Measurements from ENCODE around the gene CCDC51.
"Not testable (repeated sequence)": the region's sequence is repeated elsewhere in the genome, so short reads cannot be mapped to it uniquely, and the experiment has no call there.

The CCDC51 gene

DNA sequence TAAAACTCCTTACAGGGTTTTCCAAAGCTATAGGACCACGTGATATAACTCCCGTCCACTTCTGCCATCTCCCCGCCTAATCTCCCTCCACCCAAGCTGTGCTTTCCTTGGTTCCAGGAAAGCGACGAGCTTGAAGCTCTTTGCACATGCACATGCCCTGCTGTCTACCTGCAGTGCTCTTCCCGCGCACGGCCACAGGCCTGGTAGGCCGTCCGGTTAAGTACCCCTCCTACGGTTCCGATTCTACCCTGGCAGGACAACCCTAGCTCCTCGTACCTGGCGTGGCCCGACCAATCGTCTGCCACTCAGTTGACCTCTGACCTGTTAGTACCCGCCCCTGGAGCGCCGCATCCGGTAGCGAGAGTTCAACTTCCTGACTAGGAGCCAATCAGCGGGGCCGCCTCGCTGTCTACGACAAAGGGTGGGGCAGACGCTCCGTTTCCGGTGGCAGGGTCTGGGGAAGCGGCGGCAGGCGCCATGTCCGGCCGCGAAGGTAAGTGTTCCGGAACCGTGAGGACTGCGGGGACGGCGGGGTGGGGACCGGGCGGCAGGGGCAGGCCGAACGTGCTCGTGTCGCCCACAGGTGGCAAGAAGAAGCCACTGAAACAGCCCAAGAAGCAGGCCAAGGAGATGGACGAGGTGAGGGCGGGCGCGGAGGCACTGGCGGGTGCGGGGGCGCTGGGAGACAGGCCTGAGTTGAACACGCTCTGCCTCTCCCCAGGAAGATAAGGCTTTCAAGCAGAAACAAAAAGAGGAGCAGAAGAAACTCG lies at the start of gene CCDC51, which contains the start of gene TMA7:
Gene CCDC51, minus strand, starts transcription at position 300 of the 770 bp plus-strand sequence. CDS start 4,991 bp downstream, outside the sequence.
Gene TMA7, plus strand, starts transcription at position 438 of the 770 bp plus-strand sequence. Its CDS starts 40 bp downstream, at position 478.
- peak; percentile 89 for DNase-seq (ENCODE audit: low read depth)

- no peak for DNase-seq (ENCODE audit: low read depth)
These were observed 47.0 kb upstream of the CCDC51 start for GRCh38 chr3:48486952-48487351.

GRCh38 chr3:48482822-48483221 lies 42.9 kb upstream of the CCDC51 start:
- not testable (repeated sequence) for DNase-seq (ENCODE audit: low read depth)

GRCh38 chr3:48480891-48481290 lies 41.0 kb upstream of the CCDC51 start:
- DNase-seq (ENCODE audit: low read depth): not testable (repeated sequence)

- no peak for DNase-seq (ENCODE audit: low read depth)
These were observed 39.0 kb upstream of the CCDC51 start for GRCh38 chr3:48478626-48479555.

- DNase-seq (ENCODE audit: low read depth): no peak
These were observed 38.1 kb upstream of the CCDC51 start for GRCh38 chr3:48477959-48478520.

DNA sequence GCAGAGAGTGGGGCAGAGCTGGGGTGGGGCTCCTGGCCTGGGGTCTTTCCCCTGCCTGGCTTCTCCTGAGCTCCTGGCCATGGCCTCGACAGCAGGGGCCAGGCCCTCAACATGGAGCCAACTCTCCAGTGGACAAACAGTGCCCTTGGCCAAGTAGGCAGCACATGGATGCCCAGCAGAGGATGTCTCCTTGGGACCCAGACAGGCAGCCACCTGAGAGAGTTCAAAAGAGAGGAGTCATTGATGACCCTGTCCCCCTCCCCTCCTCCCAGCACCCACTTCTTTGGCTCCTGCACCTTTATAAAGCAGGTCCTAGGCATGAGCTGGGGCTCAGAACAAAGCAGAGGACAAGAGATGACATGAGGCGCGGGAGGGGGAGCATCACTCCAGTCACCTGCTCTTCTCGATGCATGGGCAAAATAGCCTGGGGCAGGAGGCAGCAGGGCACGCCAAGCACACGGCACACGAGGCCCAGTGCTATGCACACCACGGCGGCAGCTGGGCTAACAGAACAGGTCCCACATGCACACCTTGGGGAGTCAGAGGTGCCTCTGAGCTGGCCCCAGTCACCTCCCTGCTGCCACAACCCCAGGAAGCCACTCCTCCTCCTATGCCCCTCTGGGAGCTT lies 36.6 kb upstream of the CCDC51 start:
- DNase-seq (ENCODE audit: low read depth): no peak

DNA sequence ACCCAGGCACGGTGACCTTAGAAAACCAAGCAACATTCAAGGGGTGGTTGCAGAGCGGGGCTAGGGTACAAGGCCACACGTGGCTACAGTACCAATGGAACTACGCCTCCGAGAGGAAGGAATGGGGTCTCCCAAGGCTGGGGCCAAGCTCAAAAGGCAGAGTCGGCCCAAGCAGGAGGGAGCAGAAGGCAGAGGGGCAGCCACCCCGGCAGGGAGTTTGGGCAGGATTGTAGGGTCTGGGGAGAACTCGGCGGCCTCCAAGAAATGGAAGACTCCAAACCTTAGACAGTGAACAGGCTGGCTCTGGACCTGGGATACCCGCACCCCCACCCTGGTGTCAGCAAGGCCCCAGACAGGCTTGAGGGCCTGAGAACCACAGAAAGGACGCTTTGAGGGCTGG lies 35.3 kb upstream of the CCDC51 start:
- no peak for DNase-seq (ENCODE audit: low read depth)

DNA sequence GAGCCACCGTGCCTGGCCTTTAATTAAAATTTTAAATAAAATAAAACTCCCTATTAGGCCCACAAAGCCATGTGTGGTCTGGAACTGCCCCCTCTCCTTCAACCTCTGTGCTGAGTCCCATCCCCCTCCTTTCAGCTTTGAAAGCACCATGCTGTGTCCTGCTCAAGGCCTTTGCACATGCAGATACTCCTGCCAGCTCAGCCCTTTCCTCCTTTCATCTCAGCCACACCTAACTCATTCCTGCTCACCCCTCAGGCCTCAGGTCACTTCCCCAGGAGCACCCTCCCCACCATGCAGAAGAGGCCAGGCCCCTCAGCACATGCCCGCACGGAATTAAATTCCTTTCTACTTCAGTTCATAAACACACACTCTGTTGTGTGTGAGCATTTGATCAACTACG lies 34.7 kb upstream of the CCDC51 start:
- DNase-seq (ENCODE audit: low read depth): no peak

DNA sequence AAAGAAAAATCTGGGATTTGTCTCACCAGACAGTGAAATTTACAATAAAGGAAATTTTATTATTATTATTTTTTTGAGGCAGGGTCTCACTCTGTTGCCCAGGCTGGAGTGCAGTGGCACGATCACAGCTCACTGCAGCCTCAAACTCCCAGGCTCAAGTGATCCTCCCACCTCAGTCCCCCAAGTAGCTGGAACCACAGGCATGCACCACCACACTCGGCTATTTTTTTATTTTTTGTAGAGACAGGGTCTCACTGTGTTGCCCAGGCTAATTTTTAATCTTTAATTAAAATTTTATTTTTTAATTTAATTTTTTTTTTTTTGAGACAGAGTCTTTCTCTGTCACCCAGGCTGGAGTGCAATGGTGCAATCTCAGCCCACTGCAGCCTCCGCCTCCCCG lies 34.1 kb upstream of the CCDC51 start:
- not testable (repeated sequence) for DNase-seq (ENCODE audit: low read depth)

- no peak for DNase-seq (ENCODE audit: low read depth)
These were observed 33.7 kb upstream of the CCDC51 start for GRCh38 chr3:48473617-48473952.

- peak; percentile 83 for DNase-seq (ENCODE audit: low read depth)
These were observed 33.2 kb upstream of the CCDC51 start for GRCh38 chr3:48472923-48473616.

GRCh38 chr3:48472673-48472922 lies 32.7 kb upstream of the CCDC51 start:
- DNase-seq (ENCODE audit: low read depth): peak; percentile 10

DNA sequence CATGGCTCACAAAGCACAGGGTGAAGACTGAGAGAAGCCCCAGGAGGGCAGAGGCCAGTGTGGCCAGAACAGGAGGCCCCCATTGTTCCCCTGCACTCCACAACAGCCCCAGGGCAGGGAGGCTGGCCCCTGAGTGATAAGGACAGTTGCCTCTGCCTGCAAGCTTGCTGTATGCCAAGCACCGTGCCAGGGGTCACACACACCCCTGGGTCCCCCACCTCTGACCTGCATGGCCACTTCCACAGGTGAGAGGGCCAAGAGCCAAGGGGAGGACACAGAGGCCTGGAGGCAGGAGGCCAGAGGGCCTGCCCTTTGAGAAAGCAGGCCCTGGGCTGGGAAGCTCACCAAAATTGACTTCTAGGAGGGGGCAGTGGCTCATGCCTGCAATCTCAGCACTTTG lies 30.4 kb upstream of the CCDC51 start:
- DNase-seq (ENCODE audit: low read depth): no peak

GRCh38 chr3:48469046-48469915 lies 29.4 kb upstream of the CCDC51 start:
- no peak for DNase-seq (ENCODE audit: low read depth)

DNA sequence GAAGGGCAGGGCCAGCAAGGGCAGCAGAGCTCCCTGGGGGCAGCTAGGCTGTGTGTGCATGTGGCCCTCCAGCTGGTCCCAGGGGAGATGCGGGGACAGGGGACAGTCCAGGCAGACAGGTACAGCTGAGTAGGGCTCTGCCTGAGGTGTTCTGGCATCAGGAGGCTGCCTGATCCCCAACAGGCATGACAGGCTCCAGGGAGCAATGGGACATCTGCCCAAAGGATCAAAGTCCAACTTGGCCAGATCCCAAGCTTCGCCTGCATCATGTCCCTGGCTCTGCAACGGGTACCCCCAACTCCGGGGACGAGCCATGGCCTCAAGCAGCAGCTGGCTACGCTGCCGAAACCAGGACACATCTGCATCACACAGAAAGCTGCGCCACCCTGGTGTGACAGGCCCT lies 28.4 kb upstream of the CCDC51 start:
- DNase-seq (ENCODE audit: low read depth): no peak

- no peak for DNase-seq (ENCODE audit: low read depth)
These were observed 27.8 kb upstream of the CCDC51 start for GRCh38 chr3:48467473-48468267.

- DNase-seq (ENCODE audit: low read depth): no peak
These were observed 27.2 kb upstream of the CCDC51 start for GRCh38 chr3:48467110-48467454.

GRCh38 chr3:48466386-48467109 lies 26.6 kb upstream of the CCDC51 start:
- DNase-seq (ENCODE audit: low read depth): no peak

Data from GM04504 (cell line).